ENCODE measurements around the gene MACROD2.

DNA sequence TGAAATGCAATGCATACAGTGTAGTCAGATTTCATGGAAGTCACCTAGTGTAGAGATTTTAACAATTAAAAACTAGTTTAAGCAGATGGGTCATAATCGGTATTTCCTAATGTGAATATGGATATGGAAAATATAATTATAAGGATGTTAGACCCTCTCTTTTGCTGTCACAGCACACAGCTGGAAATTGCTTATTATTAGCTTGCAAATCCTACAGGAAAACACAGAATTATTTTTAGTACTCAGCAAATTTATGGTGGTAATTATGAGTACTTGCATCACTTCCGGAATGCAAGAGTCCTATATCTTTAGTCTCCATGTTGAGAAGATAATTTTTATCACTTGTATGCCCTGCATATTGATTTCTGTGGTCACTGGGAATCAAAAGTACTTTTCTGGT, 1584.4 kb downstream of the MACROD2 start:
- TF ChIP-seq, protein P1, sequence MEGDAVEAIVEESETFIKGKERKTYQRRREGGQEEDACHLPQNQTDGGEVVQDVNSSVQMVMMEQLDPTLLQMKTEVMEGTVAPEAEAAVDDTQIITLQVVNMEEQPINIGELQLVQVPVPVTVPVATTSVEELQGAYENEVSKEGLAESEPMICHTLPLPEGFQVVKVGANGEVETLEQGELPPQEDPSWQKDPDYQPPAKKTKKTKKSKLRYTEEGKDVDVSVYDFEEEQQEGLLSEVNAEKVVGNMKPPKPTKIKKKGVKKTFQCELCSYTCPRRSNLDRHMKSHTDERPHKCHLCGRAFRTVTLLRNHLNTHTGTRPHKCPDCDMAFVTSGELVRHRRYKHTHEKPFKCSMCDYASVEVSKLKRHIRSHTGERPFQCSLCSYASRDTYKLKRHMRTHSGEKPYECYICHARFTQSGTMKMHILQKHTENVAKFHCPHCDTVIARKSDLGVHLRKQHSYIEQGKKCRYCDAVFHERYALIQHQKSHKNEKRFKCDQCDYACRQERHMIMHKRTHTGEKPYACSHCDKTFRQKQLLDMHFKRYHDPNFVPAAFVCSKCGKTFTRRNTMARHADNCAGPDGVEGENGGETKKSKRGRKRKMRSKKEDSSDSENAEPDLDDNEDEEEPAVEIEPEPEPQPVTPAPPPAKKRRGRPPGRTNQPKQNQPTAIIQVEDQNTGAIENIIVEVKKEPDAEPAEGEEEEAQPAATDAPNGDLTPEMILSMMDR (IDR thresholded peaks at IDR 0.05) = no peak
- no peak for TF ChIP-seq POLR2A (IDR thresholded peaks at IDR 0.05)
